ACHN (cell line): ENCODE measurements around the gene CACNA1C.

Experiments
- DNase-seq: peaks from one replicate; pipeline ENCODE4 v3.0.0-alpha.2; 2015
- in situ Hi-C: cut with HindIII; loops from 2 replicates; pipeline ENCODE4 v1.10.0; 2017; ENCODE audit warnings: low sequenced_read_pairs, low pct_ligation_motif_present, low pct_unique_long_range_greater_than_20kb

Gene CACNA1C

GRCh38 chr12:2387103-2387834 lies 334.5 kb downstream of the CACNA1C start:
- in situ Hi-C loops: no loop called here
- DNase-seq: no peak

GRCh38 chr12:2389079-2389790 lies 336.4 kb downstream of the CACNA1C start:
- DNase-seq: no peak
- in situ Hi-C loops: no loop called here

- in situ Hi-C loops: no loop called here
- DNase-seq: no peak
These were observed 337.3 kb downstream of the CACNA1C start for GRCh38 chr12:2390133-2390532.

GRCh38 chr12:2390850-2391390 lies 338.1 kb downstream of the CACNA1C start:
- no peak for DNase-seq
- in situ Hi-C loops: no loop called here

GRCh38 chr12:2391740-2392331 lies 339.0 kb downstream of the CACNA1C start:
- no peak for DNase-seq
- in situ Hi-C loops: no loop called here

- in situ Hi-C loops: no loop called here
- no peak for DNase-seq
These were observed 340.2 kb downstream of the CACNA1C start for GRCh38 chr12:2393016-2393415.

- in situ Hi-C loops: no loop called here
- DNase-seq: no peak
These were observed 341.2 kb downstream of the CACNA1C start for GRCh38 chr12:2393996-2394395.

- DNase-seq: peak; percentile 63
These were observed 342.7 kb downstream of the CACNA1C start for GRCh38 chr12:2395354-2395977.

GRCh38 chr12:2396448-2396871 lies 343.7 kb downstream of the CACNA1C start:
- DNase-seq: no peak
- in situ Hi-C loops: no loop called here

More at GRCh38 chr12:2395354-2395977, 342.7 kb downstream of the CACNA1C start:
- in situ Hi-C loops: no loop called here

GRCh38 chr12:2397356-2398045 lies 344.7 kb downstream of the CACNA1C start:
- in situ Hi-C loops: no loop called here
- no peak for DNase-seq

- no peak for DNase-seq
- in situ Hi-C loops: no loop called here
These were observed 348.3 kb downstream of the CACNA1C start for GRCh38 chr12:2401040-2401439.

- in situ Hi-C loops: no loop called here
- no peak for DNase-seq
These were observed 349.3 kb downstream of the CACNA1C start for GRCh38 chr12:2402073-2402579.

GRCh38 chr12:2403221-2403976 lies 350.6 kb downstream of the CACNA1C start:
- DNase-seq: no peak
- in situ Hi-C loops: no loop called here

GRCh38 chr12:2405039-2405438 lies 352.3 kb downstream of the CACNA1C start:
- no peak for DNase-seq
- in situ Hi-C loops: no loop called here

- no peak for DNase-seq
- in situ Hi-C loops: no loop called here
These were observed 354.1 kb downstream of the CACNA1C start for GRCh38 chr12:2406903-2407302.

- no peak for DNase-seq
- in situ Hi-C loops: no loop called here
These were observed 355.5 kb downstream of the CACNA1C start for GRCh38 chr12:2408262-2408661.

- in situ Hi-C loops: no loop called here
- no peak for DNase-seq
These were observed 357.0 kb downstream of the CACNA1C start for GRCh38 chr12:2409656-2410265.
